GM23248 (cell line): Measurements from ENCODE around the gene NDUFV2.

Experiments used
- EZH2 ChIP-seq: fragments of 200-600 bp; sonication (generic); IDR thresholded peaks from 2 replicates; pipeline ENCODE4 v1.6.1; 2018; ENCODE audit warnings: antibody characterized with exemption, mild to moderate bottlenecking; ENCODE audit not compliant: insufficient read depth, poor library complexity, severe bottlenecking
- EZH2phosphoT487 ChIP-seq: fragments of 200-600 bp; sonication (generic); IDR thresholded peaks from 2 replicates; pipeline ENCODE4 v1.6.1; 2018; ENCODE audit warnings: antibody characterized with exemption, moderate library complexity, mild to moderate bottlenecking, low read depth; ENCODE audit not compliant: insufficient read depth

- TF ChIP-seq EZH2phosphoT487 (no peak), EZH2 (no peak)
Observed at GRCh38 chr18:9177031-9177430, 74.5 kb downstream of the NDUFV2 start.
